Measurements from ENCODE around the gene SGCD.

Gene SGCD

GRCh38 chr5:156534906-156535485 lies 208.0 kb downstream of the SGCD start:
- Histone ChIP-seq H3K4me1 (ENCODE audit: control insufficient read depth, insufficient read depth, low read length) (peaks cover 19% of the 10 kb centered on the region), H3K4me3 (ENCODE audit: low read length) (peak overlapping the region; percentile 10), H3K9me3 (ENCODE audit: control insufficient read depth, low read length) (no peaks in the 10 kb centered on the region), H3K9ac (ENCODE audit: low read length) (no peak overlapping the region), H3K36me3 (ENCODE audit: control insufficient read depth, insufficient read depth, low read length, severe bottlenecking) (no peaks in the 10 kb centered on the region), H3K27me3 (replicated peaks; ENCODE audit: control insufficient read depth, insufficient read depth, low read length) (no peaks in the 10 kb centered on the region)
- peak; percentile 41 for DNase-seq (ENCODE audit: low read depth)

- no peaks in the 10 kb centered on the region for H3K27me3 ChIP-seq (replicated peaks; ENCODE audit: control insufficient read depth, insufficient read depth, low read length)
- H3K36me3 ChIP-seq (ENCODE audit: control insufficient read depth, insufficient read depth, low read length, severe bottlenecking): no peaks in the 10 kb centered on the region
- DNase-seq (ENCODE audit: low read depth): no peak
- H3K9me3 ChIP-seq (ENCODE audit: control insufficient read depth, low read length): no peaks in the 10 kb centered on the region
- no peak overlapping the region for H3K4me3 ChIP-seq (ENCODE audit: low read length)
- H3K9ac ChIP-seq (ENCODE audit: low read length): no peak overlapping the region
- no peaks in the 10 kb centered on the region for H3K4me1 ChIP-seq (ENCODE audit: control insufficient read depth, insufficient read depth, low read length)
Observed at GRCh38 chr5:156540491-156540890, 213.5 kb downstream of the SGCD start.

DNA sequence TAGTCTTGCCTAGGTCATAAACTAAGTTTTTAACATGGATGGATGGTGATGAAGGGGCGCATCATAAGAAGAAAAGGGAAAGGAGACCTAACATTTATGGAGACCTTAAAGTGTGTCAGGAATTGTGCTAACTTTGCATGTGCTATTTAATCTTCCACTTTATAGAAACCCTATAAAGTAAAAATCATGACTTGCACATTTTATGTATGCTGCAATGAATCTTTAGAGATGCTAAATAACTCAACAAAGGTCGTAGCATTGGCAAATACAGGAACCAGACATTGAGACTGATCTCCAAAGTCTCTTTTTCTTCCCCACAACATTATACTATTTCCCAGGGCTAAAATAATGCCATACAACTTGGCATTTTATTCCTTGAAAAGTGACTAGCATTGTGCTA lies 214.6 kb downstream of the SGCD start:
- DNase-seq (ENCODE audit: low read depth): no peak
- no peaks in the 10 kb centered on the region for H3K4me1 ChIP-seq (ENCODE audit: control insufficient read depth, insufficient read depth, low read length)
- no peaks in the 10 kb centered on the region for H3K27me3 ChIP-seq (replicated peaks; ENCODE audit: control insufficient read depth, insufficient read depth, low read length)

GRCh38 chr5:156543348-156544145 lies 216.6 kb downstream of the SGCD start:
- no peak for DNase-seq (ENCODE audit: low read depth)
- no peak overlapping the region for H3K9ac ChIP-seq (ENCODE audit: low read length)
- H3K9me3 ChIP-seq (ENCODE audit: control insufficient read depth, low read length): no peaks in the 10 kb centered on the region
- H3K4me1 ChIP-seq (ENCODE audit: control insufficient read depth, insufficient read depth, low read length): no peaks in the 10 kb centered on the region
- H3K4me3 ChIP-seq (ENCODE audit: low read length): no peak overlapping the region
- no peaks in the 10 kb centered on the region for H3K36me3 ChIP-seq (ENCODE audit: control insufficient read depth, insufficient read depth, low read length, severe bottlenecking)
- H3K27me3 ChIP-seq (replicated peaks; ENCODE audit: control insufficient read depth, insufficient read depth, low read length): no peaks in the 10 kb centered on the region

More for the DNA sequence above, 214.6 kb downstream of the SGCD start:
- no peaks in the 10 kb centered on the region for H3K9me3 ChIP-seq (ENCODE audit: control insufficient read depth, low read length)
- H3K4me3 ChIP-seq (ENCODE audit: low read length): no peak overlapping the region
- H3K9ac ChIP-seq (ENCODE audit: low read length): no peak overlapping the region
- H3K36me3 ChIP-seq (ENCODE audit: control insufficient read depth, insufficient read depth, low read length, severe bottlenecking): no peaks in the 10 kb centered on the region

GRCh38 chr5:156552855-156553358 lies 225.9 kb downstream of the SGCD start:
- Histone ChIP-seq H3K9ac (ENCODE audit: low read length) (no peak overlapping the region), H3K4me1 (ENCODE audit: control insufficient read depth, insufficient read depth, low read length) (no peaks in the 10 kb centered on the region), H3K9me3 (ENCODE audit: control insufficient read depth, low read length) (no peaks in the 10 kb centered on the region), H3K36me3 (ENCODE audit: control insufficient read depth, insufficient read depth, low read length, severe bottlenecking) (no peaks in the 10 kb centered on the region), H3K27me3 (replicated peaks; ENCODE audit: control insufficient read depth, insufficient read depth, low read length) (no peaks in the 10 kb centered on the region), H3K4me3 (ENCODE audit: low read length) (no peak overlapping the region)
- no peak for DNase-seq (ENCODE audit: low read depth)

GRCh38 chr5:156556666-156557406 lies 229.9 kb downstream of the SGCD start:
- no peak for DNase-seq (ENCODE audit: low read depth)
- H3K4me1 ChIP-seq (ENCODE audit: control insufficient read depth, insufficient read depth, low read length): no peaks in the 10 kb centered on the region
- no peaks in the 10 kb centered on the region for H3K9me3 ChIP-seq (ENCODE audit: control insufficient read depth, low read length)
- H3K4me3 ChIP-seq (ENCODE audit: low read length): no peak overlapping the region
- no peaks in the 10 kb centered on the region for H3K36me3 ChIP-seq (ENCODE audit: control insufficient read depth, insufficient read depth, low read length, severe bottlenecking)
- H3K9ac ChIP-seq (ENCODE audit: low read length): no peak overlapping the region
- H3K27me3 ChIP-seq (replicated peaks; ENCODE audit: control insufficient read depth, insufficient read depth, low read length): no peaks in the 10 kb centered on the region

DNA sequence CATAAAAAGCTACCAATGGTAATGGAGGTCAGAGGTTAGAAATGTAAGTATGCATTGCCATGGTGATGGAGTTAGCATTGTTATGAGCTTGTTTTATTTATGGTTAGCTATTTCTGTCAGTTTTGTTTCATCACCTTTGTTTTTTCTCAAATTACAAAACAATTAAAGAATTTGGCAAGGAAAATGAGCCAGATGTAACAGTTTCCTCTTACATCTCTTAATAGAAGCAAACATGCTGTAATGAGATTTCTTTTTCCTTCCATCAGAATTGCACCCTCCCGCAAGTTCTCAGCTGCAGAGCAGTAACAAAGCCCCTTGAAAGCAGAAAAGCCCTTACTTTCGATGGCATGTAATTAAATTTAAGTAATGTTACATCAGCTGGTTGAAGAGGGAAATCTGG lies 233.0 kb downstream of the SGCD start:
- Histone ChIP-seq H3K36me3 (ENCODE audit: control insufficient read depth, insufficient read depth, low read length, severe bottlenecking) (no peaks in the 10 kb centered on the region), H3K9me3 (ENCODE audit: control insufficient read depth, low read length) (no peaks in the 10 kb centered on the region), H3K9ac (ENCODE audit: low read length) (no peak overlapping the region), H3K27me3 (replicated peaks; ENCODE audit: control insufficient read depth, insufficient read depth, low read length) (no peaks in the 10 kb centered on the region), H3K4me1 (ENCODE audit: control insufficient read depth, insufficient read depth, low read length) (no peaks in the 10 kb centered on the region), H3K4me3 (ENCODE audit: low read length) (no peak overlapping the region)
- DNase-seq (ENCODE audit: low read depth): peak; percentile 39

DNA sequence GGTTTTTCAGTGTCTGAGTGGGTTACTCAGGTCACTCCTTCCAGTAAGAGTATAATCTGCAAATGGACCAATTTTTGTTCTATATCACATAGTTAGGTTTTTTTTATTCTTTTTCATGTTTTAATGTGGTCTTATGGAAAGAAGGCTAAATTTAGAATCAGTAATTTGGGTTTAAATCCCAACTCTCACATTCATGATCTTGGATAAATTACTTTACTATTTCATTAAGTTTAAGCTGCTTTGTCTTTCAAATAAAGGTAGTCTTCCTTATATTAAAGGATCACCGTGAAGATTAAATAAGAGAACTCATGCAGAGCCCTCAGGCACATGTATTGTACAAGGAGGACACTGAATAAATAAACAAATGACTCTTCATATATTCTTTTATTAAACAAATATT lies 234.7 kb downstream of the SGCD start:
- DNase-seq (ENCODE audit: low read depth): no peak
- H3K27me3 ChIP-seq (replicated peaks; ENCODE audit: control insufficient read depth, insufficient read depth, low read length): no peaks in the 10 kb centered on the region

DNA sequence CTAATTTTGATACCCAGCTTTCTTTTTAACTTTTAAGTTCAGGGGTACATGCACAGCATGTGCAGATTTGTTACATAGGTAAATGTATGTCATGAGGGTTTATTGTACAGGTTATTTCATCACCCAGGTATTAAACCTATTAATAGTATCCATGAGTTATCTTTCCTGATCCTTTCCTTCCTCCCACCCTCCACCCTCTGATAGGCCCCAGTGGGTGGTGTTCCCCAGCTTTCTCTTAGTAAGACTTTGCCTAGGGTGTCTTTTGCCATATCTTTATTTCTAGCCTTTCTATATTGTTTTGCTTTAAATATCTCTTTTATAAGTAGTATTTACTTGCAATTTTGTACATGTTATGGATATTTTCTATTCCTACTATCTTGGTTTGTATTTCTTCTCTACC lies 243.7 kb downstream of the SGCD start:
- Histone ChIP-seq H3K36me3 (ENCODE audit: control insufficient read depth, insufficient read depth, low read length, severe bottlenecking) (no peaks in the 10 kb centered on the region), H3K4me1 (ENCODE audit: control insufficient read depth, insufficient read depth, low read length) (no peaks in the 10 kb centered on the region), H3K9ac (ENCODE audit: low read length) (no peak overlapping the region), H3K27me3 (replicated peaks; ENCODE audit: control insufficient read depth, insufficient read depth, low read length) (no peaks in the 10 kb centered on the region), H3K9me3 (ENCODE audit: control insufficient read depth, low read length) (no peaks in the 10 kb centered on the region), H3K4me3 (ENCODE audit: low read length) (no peak overlapping the region)
- DNase-seq (ENCODE audit: low read depth): no peak

More for the DNA sequence above, 234.7 kb downstream of the SGCD start:
- H3K9me3 ChIP-seq (ENCODE audit: control insufficient read depth, low read length): no peaks in the 10 kb centered on the region
- H3K4me3 ChIP-seq (ENCODE audit: low read length): no peak overlapping the region
- H3K36me3 ChIP-seq (ENCODE audit: control insufficient read depth, insufficient read depth, low read length, severe bottlenecking): no peaks in the 10 kb centered on the region
- H3K4me1 ChIP-seq (ENCODE audit: control insufficient read depth, insufficient read depth, low read length): no peaks in the 10 kb centered on the region
- no peak overlapping the region for H3K9ac ChIP-seq (ENCODE audit: low read length)

- Histone ChIP-seq H3K9ac (ENCODE audit: low read length) (no peak overlapping the region), H3K36me3 (ENCODE audit: control insufficient read depth, insufficient read depth, low read length, severe bottlenecking) (no peaks in the 10 kb centered on the region), H3K4me3 (ENCODE audit: low read length) (no peak overlapping the region), H3K27me3 (replicated peaks; ENCODE audit: control insufficient read depth, insufficient read depth, low read length) (no peaks in the 10 kb centered on the region), H3K4me1 (ENCODE audit: control insufficient read depth, insufficient read depth, low read length) (peaks cover 5% of the 10 kb centered on the region), H3K9me3 (ENCODE audit: control insufficient read depth, low read length) (peaks cover 4% of the 10 kb centered on the region)
- DNase-seq (ENCODE audit: low read depth): no peak
Observed at GRCh38 chr5:156581725-156582124, 254.8 kb downstream of the SGCD start.

DNA sequence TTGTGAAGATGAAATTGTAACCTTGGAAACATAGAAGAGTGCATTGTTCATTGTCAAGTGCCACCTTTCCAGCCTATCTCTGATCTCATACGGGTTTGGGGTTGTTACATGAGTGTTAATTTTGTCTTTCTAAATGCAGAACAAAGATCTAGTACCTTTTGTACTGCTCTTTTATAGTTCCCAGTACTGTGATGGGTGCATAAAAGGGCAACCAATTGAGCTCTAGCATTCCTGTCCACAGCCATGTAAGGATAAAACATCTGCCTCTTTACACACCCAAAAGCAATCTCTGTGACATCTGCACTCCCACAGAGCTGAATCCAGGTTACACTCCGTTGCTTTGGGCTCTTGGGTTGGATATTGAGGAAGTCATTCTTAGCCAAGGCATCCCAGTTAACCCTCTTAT lies 255.2 kb downstream of the SGCD start:
- H3K4me3 ChIP-seq (ENCODE audit: low read length): no peak overlapping the region
- H3K9ac ChIP-seq (ENCODE audit: low read length): no peak overlapping the region
- DNase-seq (ENCODE audit: low read depth): no peak
- peaks cover 4% of the 10 kb centered on the region for H3K9me3 ChIP-seq (ENCODE audit: control insufficient read depth, low read length)
- no peaks in the 10 kb centered on the region for H3K27me3 ChIP-seq (replicated peaks; ENCODE audit: control insufficient read depth, insufficient read depth, low read length)
- H3K36me3 ChIP-seq (ENCODE audit: control insufficient read depth, insufficient read depth, low read length, severe bottlenecking): no peaks in the 10 kb centered on the region
- peaks cover 5% of the 10 kb centered on the region for H3K4me1 ChIP-seq (ENCODE audit: control insufficient read depth, insufficient read depth, low read length)

Measured in adipocyte (in vitro differentiated cells).